ENCODE results near the gene GRIK4. TPM values are rescaled to one million over a fixed set of nuclear protein-coding genes. Genes with fewer than 3 reads are reported as not detected.
A peak's percentile ranks its signal among the peaks of the same experiment; 100 is the strongest.

Gene GRIK4
- polyA plus RNA-seq, result not detected

- peaks cover 0 to 4% (median 3%) of the 10 kb centered on the region in 3 donors for H3K4me1 Mint-ChIP-seq
- H3K27me3 Mint-ChIP-seq, result peaks cover 42% of the 10 kb centered on the region
- no peaks in the 10 kb centered on the region for H3K9me3 Mint-ChIP-seq
- peak within 1 kb of the TSS in 3 of 4 donors; percentile 47 to 67 (median 58) for H3K4me3 Mint-ChIP-seq
- H3K27ac Mint-ChIP-seq, result no peak within 1 kb of the TSS
- no peaks in the 10 kb centered on the region for H3K36me3 Mint-ChIP-seq
Observed at GRCh38 chr11:120511116-120511819, at the start of gene GRIK4. Gene GRIK4, plus strand, starts transcription at chr11:120511748. Its CDS starts 148,571 bp downstream, at chr11:120660319.

- Mint-ChIP-seq H3K27ac (no peak overlapping the region), H3K27me3 (no peaks in the 10 kb centered on the region), H3K4me3 (no peak overlapping the region)
Observed at GRCh38 chr11:120462825-120463224, 48.7 kb upstream of the GRIK4 start.

GRCh38 chr11:120465921-120466534 lies 45.5 kb upstream of the GRIK4 start:
- H3K36me3 Mint-ChIP-seq, result peaks cover 19% of the 10 kb centered on the region
- no peaks in the 10 kb centered on the region for H3K4me1 Mint-ChIP-seq
- H3K4me3 Mint-ChIP-seq, result no peak overlapping the region
- H3K9me3 Mint-ChIP-seq, result no peaks in the 10 kb centered on the region
- no peak overlapping the region for H3K27ac Mint-ChIP-seq
- no peaks in the 10 kb centered on the region for H3K27me3 Mint-ChIP-seq

More at GRCh38 chr11:120462825-120463224, 48.7 kb upstream of the GRIK4 start:
- Mint-ChIP-seq H3K9me3 (no peaks in the 10 kb centered on the region), H3K36me3 (peaks cover 20% of the 10 kb centered on the region), H3K4me1 (no peaks in the 10 kb centered on the region)

- no peaks in the 10 kb centered on the region for H3K27me3 Mint-ChIP-seq
- no peak overlapping the region for H3K4me3 Mint-ChIP-seq
- H3K4me1 Mint-ChIP-seq, result no peaks in the 10 kb centered on the region
- H3K9me3 Mint-ChIP-seq, result no peaks in the 10 kb centered on the region
- H3K27ac Mint-ChIP-seq, result no peak overlapping the region
- peaks cover 23% of the 10 kb centered on the region for H3K36me3 Mint-ChIP-seq
Observed at GRCh38 chr11:120467627-120468026, 43.9 kb upstream of the GRIK4 start.

- Mint-ChIP-seq H3K36me3 (peaks cover 14% of the 10 kb centered on the region), H3K27ac (no peak overlapping the region), H3K27me3 (no peaks in the 10 kb centered on the region), H3K4me1 (no peaks in the 10 kb centered on the region), H3K4me3 (no peak overlapping the region), H3K9me3 (no peaks in the 10 kb centered on the region)
Observed at GRCh38 chr11:120471131-120471530, 40.4 kb upstream of the GRIK4 start.

- Mint-ChIP-seq H3K9me3 (no peaks in the 10 kb centered on the region), H3K36me3 (peaks cover 18% of the 10 kb centered on the region), H3K27ac (no peak overlapping the region), H3K27me3 (no peaks in the 10 kb centered on the region), H3K4me1 (no peaks in the 10 kb centered on the region), H3K4me3 (no peak overlapping the region)
Observed at GRCh38 chr11:120471994-120472393, 39.6 kb upstream of the GRIK4 start.

- Mint-ChIP-seq H3K9me3 (no peaks in the 10 kb centered on the region), H3K27ac (no peak overlapping the region), H3K27me3 (no peaks in the 10 kb centered on the region), H3K4me3 (no peak overlapping the region), H3K4me1 (no peaks in the 10 kb centered on the region), H3K36me3 (peaks cover 18% of the 10 kb centered on the region)
Observed at GRCh38 chr11:120473503-120473902, 38.0 kb upstream of the GRIK4 start.

GRCh38 chr11:120482149-120482548 lies 29.4 kb upstream of the GRIK4 start:
- no peaks in the 10 kb centered on the region for H3K27me3 Mint-ChIP-seq
- peaks cover 6% of the 10 kb centered on the region for H3K36me3 Mint-ChIP-seq
- H3K9me3 Mint-ChIP-seq, result no peaks in the 10 kb centered on the region
- H3K4me1 Mint-ChIP-seq, result no peaks in the 10 kb centered on the region
- H3K4me3 Mint-ChIP-seq, result no peak overlapping the region
- no peak overlapping the region for H3K27ac Mint-ChIP-seq

GRCh38 chr11:120484722-120485121 lies 26.8 kb upstream of the GRIK4 start:
- H3K9me3 Mint-ChIP-seq, result no peaks in the 10 kb centered on the region
- H3K4me3 Mint-ChIP-seq, result no peak overlapping the region
- peaks cover 6% of the 10 kb centered on the region for H3K36me3 Mint-ChIP-seq
- no peaks in the 10 kb centered on the region for H3K27me3 Mint-ChIP-seq
- H3K27ac Mint-ChIP-seq, result peak overlapping the region in 1 of 3 donors; percentile 73
- H3K4me1 Mint-ChIP-seq, result no peaks in the 10 kb centered on the region

GRCh38 chr11:120486138-120486537 lies 25.4 kb upstream of the GRIK4 start:
- Mint-ChIP-seq H3K4me3 (no peak overlapping the region), H3K4me1 (no peaks in the 10 kb centered on the region), H3K27me3 (no peaks in the 10 kb centered on the region), H3K36me3 (peaks cover 6% of the 10 kb centered on the region), H3K9me3 (no peaks in the 10 kb centered on the region), H3K27ac (no peak overlapping the region)

GRCh38 chr11:120489799-120490198 lies 21.7 kb upstream of the GRIK4 start:
- Mint-ChIP-seq H3K27ac (no peak overlapping the region), H3K4me3 (no peak overlapping the region), H3K36me3 (peaks cover 1% of the 10 kb centered on the region), H3K27me3 (no peaks in the 10 kb centered on the region), H3K9me3 (no peaks in the 10 kb centered on the region), H3K4me1 (no peaks in the 10 kb centered on the region)

GRCh38 chr11:120492486-120492885 lies 19.1 kb upstream of the GRIK4 start:
- H3K27ac Mint-ChIP-seq, result no peak overlapping the region
- H3K27me3 Mint-ChIP-seq, result no peaks in the 10 kb centered on the region
- H3K4me3 Mint-ChIP-seq, result no peak overlapping the region
- no peaks in the 10 kb centered on the region for H3K9me3 Mint-ChIP-seq
- H3K4me1 Mint-ChIP-seq, result no peaks in the 10 kb centered on the region
- H3K36me3 Mint-ChIP-seq, result no peaks in the 10 kb centered on the region

- no peaks in the 10 kb centered on the region for H3K9me3 Mint-ChIP-seq
- H3K27ac Mint-ChIP-seq, result no peak overlapping the region
- no peak overlapping the region for H3K4me3 Mint-ChIP-seq
- no peaks in the 10 kb centered on the region for H3K36me3 Mint-ChIP-seq
- H3K27me3 Mint-ChIP-seq, result no peaks in the 10 kb centered on the region
- no peaks in the 10 kb centered on the region for H3K4me1 Mint-ChIP-seq
Observed at GRCh38 chr11:120494595-120494994, 17.0 kb upstream of the GRIK4 start.

- Mint-ChIP-seq H3K27me3 (peaks cover 16% of the 10 kb centered on the region), H3K9me3 (no peaks in the 10 kb centered on the region), H3K27ac (no peak overlapping the region), H3K4me3 (no peak overlapping the region), H3K36me3 (no peaks in the 10 kb centered on the region), H3K4me1 (no peaks in the 10 kb centered on the region)
Observed at GRCh38 chr11:120499088-120499487, 12.5 kb upstream of the GRIK4 start.

- no peaks in the 10 kb centered on the region for H3K9me3 Mint-ChIP-seq
- H3K36me3 Mint-ChIP-seq, result no peaks in the 10 kb centered on the region
- H3K4me3 Mint-ChIP-seq, result no peak overlapping the region
- peaks cover 19% of the 10 kb centered on the region for H3K27me3 Mint-ChIP-seq
- no peaks in the 10 kb centered on the region for H3K4me1 Mint-ChIP-seq
- H3K27ac Mint-ChIP-seq, result no peak overlapping the region
Observed at GRCh38 chr11:120499859-120500258, 11.7 kb upstream of the GRIK4 start.

Data from IgD-negative memory B cell (primary cell).